ENCODE results near the gene KAZN. TPM values are rescaled to one million over a fixed set of nuclear protein-coding genes. Genes with fewer than 3 reads are reported as not detected.
A peak's percentile ranks its signal among the peaks of the same experiment; 100 is the strongest.

The KAZN gene
- polyA plus RNA-seq, 1 of the 3 experiments (the other 2 are of a cell fraction), result 6.8 TPM

DNA sequence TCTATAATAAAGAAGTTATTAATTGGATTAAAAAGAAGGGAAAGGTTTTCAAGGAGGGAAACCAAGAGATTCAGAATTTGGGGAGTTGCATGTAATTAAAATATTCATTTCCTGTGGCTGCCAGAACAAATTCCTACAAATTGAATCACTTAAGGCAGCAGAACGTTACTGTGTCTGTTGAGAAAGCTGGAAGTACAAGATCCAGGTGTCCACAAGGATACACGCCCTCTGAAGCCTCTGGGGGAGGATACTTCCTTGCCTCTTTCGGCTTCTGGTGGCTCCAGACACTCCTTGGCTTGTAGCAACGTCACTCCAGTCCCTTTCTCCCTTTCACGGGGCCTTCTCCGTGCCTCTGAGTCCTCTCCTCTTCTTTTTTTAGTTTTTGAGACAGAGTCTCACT, 67.9 kb downstream of the KAZN start:
- no peaks in the 10 kb centered on the region for H3K79me2 ChIP-seq (ENCODE audit: insufficient read depth)
- no peak for TF ChIP-seq SMC3 (IDR thresholded peaks at IDR 0.05; ENCODE audit: low read depth, low read length)
- TF ChIP-seq RFX5 (IDR thresholded peaks at IDR 0.05; ENCODE audit: low read length), result no peak
- TF ChIP-seq NRF1 (IDR thresholded peaks at IDR 0.05; ENCODE audit: low read depth, low read length), result no peak
- TF ChIP-seq FOSL2 (IDR thresholded peaks at IDR 0.05; ENCODE audit: borderline replicate concordance, low read depth), result no peak
- TF ChIP-seq, protein P1, sequence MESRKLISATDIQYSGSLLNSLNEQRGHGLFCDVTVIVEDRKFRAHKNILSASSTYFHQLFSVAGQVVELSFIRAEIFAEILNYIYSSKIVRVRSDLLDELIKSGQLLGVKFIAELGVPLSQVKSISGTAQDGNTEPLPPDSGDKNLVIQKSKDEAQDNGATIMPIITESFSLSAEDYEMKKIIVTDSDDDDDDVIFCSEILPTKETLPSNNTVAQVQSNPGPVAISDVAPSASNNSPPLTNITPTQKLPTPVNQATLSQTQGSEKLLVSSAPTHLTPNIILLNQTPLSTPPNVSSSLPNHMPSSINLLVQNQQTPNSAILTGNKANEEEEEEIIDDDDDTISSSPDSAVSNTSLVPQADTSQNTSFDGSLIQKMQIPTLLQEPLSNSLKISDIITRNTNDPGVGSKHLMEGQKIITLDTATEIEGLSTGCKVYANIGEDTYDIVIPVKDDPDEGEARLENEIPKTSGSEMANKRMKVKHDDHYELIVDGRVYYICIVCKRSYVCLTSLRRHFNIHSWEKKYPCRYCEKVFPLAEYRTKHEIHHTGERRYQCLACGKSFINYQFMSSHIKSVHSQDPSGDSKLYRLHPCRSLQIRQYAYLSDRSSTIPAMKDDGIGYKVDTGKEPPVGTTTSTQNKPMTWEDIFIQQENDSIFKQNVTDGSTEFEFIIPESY (IDR thresholded peaks at IDR 0.05; ENCODE audit: borderline replicate concordance, low read depth), result no peak
- TF ChIP-seq ELF1 (IDR thresholded peaks at IDR 0.05), result no peak
- TF ChIP-seq POLR2AphosphoS5 (IDR thresholded peaks at IDR 0.05; ENCODE audit: low read depth, low read length), result no peak
- no peak for TF ChIP-seq SIN3A (IDR thresholded peaks at IDR 0.05; ENCODE audit: borderline replicate concordance, low read depth, low read length)
- TF ChIP-seq, protein P2, sequence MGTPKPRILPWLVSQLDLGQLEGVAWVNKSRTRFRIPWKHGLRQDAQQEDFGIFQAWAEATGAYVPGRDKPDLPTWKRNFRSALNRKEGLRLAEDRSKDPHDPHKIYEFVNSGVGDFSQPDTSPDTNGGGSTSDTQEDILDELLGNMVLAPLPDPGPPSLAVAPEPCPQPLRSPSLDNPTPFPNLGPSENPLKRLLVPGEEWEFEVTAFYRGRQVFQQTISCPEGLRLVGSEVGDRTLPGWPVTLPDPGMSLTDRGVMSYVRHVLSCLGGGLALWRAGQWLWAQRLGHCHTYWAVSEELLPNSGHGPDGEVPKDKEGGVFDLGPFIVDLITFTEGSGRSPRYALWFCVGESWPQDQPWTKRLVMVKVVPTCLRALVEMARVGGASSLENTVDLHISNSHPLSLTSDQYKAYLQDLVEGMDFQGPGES (IDR thresholded peaks at IDR 0.05; ENCODE audit: low read depth, low read length), result no peak
- TF ChIP-seq FOXM1 (IDR thresholded peaks at IDR 0.05; ENCODE audit: low read depth), result no peak
- no peak for TF ChIP-seq TAF1 (IDR thresholded peaks at IDR 0.05; ENCODE audit: borderline replicate concordance, low read depth, low read length)
- peaks cover 0 to 8% of the 10 kb centered on the region in 2 experiments; a peak in 2 of 4 replicates for H3K4me1 ChIP-seq (ENCODE audit: control insufficient read depth in 1 of 2, insufficient read depth in 2 of 2, low read depth in 1 of 2, low read length in 1 of 2)
- ChIA-PET CTCF (interaction anchor here (0.7 kb wide), 1 partner anchor 21 kb away, joined by 3 read pairs; no protein-coding TSS in a partner anchor), POLR2A (no interaction called here)
- 10% methylated on average over 5 of the region's 6 CpGs for WGBS (ENCODE audit: low lambda C conversion rate)
- H3K4me2 ChIP-seq, result no peak overlapping the region
- no peaks in the 10 kb centered on the region for H3K36me3 ChIP-seq (replicated peaks in 1 of 2; ENCODE audit: control insufficient read depth in 1 of 2, insufficient read depth in 2 of 2, low read length in 1 of 2)
- no peaks in the 10 kb centered on the region for H3K9me3 ChIP-seq
- H3K27ac ChIP-seq (ENCODE audit: low read depth in 2 of 2, low read length in 1 of 2), result no peak overlapping the region
- H3K9ac ChIP-seq, result no peak overlapping the region
- DNase-seq, result no peak
- no peaks in the 10 kb centered on the region for H3K27me3 ChIP-seq (ENCODE audit: insufficient read depth)
- no peaks in the 10 kb centered on the region for H3F3A ChIP-seq (replicated peaks; ENCODE audit: insufficient read depth)
- no peak overlapping the region for H2AFZ ChIP-seq (ENCODE audit: low read depth)
- no peak overlapping the region for H3K4me3 ChIP-seq (ENCODE audit: low read depth in 2 of 2, low read length in 1 of 2)
- no peaks in the 10 kb centered on the region for H4K20me1 ChIP-seq (ENCODE audit: insufficient read depth)
- no peaks in the 10 kb centered on the region for H3K9me2 ChIP-seq

DNA sequence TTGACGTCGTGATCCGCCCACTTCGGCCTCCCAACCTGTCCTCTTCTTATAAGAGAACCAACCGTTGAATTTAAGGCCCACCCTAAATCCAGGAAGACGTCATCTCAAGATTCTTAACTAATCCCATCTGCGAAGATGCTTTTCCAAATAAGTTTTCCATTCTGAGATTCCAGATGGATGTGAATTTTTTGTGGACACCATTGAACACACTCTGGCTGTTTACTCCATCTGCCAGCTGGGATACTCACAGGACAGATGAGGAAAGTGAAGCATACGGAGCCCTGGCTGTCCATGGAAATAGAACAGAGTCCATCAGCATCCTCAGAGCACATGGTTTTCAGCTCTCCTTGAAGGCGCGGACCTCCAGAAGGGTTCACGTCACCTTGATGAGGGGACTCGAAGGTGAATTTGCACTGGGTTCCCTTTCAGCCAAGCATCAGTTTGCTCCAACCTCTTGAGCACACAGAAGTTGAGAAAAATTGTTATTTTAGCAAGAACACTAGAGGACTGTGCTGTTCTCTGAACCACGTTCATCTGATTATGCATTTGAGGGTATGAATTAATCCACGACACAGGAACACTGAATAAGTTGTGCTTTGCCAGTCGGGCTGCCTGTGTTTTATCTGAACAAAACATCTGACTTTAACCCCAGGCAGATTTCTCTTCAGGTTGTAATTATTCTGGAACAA, 68.6 kb downstream of the KAZN start:
- no peaks in the 10 kb centered on the region for H4K20me1 ChIP-seq (ENCODE audit: insufficient read depth)
- peak overlapping the region in 1 of 2 experiments; percentile 22; a peak in 1 of 4 replicates for H3K27ac ChIP-seq (ENCODE audit: low read depth in 2 of 2, low read length in 1 of 2)
- H3K4me2 ChIP-seq, result no peak overlapping the region
- DNase-seq, result no peak
- H3K4me3 ChIP-seq (ENCODE audit: low read depth in 2 of 2, low read length in 1 of 2), result no peak overlapping the region
- H3K36me3 ChIP-seq (replicated peaks in 1 of 2; ENCODE audit: control insufficient read depth in 1 of 2, insufficient read depth in 2 of 2, low read length in 1 of 2), result no peaks in the 10 kb centered on the region
- H3F3A ChIP-seq (replicated peaks; ENCODE audit: insufficient read depth), result no peaks in the 10 kb centered on the region
- H3K27me3 ChIP-seq (ENCODE audit: insufficient read depth), result no peaks in the 10 kb centered on the region
- ChIA-PET POLR2A (interaction anchor here (0.6 kb wide), 1 partner anchor 30 kb away, joined by 3 read pairs; no protein-coding TSS in a partner anchor), CTCF (no interaction called here)
- no peaks in the 10 kb centered on the region for H3K9me3 ChIP-seq
- no peak overlapping the region for H3K9ac ChIP-seq
- H3K4me1 ChIP-seq (ENCODE audit: control insufficient read depth in 1 of 2, insufficient read depth in 2 of 2, low read depth in 1 of 2, low read length in 1 of 2), result peaks cover 0 to 7% of the 10 kb centered on the region in 2 experiments; a peak in 2 of 4 replicates
- TF ChIP-seq JUND (IDR thresholded peaks at IDR 0.05) (no peak), TCF12 (IDR thresholded peaks at IDR 0.05) (no peak), GATA2 (CRISPR knock-in tag; IDR thresholded peaks at IDR 0.05) (0 out of 2 replicates have a peak, but pooled peaks have one; percentile 8), EZH2phosphoT487 (IDR thresholded peaks at IDR 0.05; ENCODE audit: borderline replicate concordance, low read depth) (no peak)
- TF ChIP-seq, protein P3, sequence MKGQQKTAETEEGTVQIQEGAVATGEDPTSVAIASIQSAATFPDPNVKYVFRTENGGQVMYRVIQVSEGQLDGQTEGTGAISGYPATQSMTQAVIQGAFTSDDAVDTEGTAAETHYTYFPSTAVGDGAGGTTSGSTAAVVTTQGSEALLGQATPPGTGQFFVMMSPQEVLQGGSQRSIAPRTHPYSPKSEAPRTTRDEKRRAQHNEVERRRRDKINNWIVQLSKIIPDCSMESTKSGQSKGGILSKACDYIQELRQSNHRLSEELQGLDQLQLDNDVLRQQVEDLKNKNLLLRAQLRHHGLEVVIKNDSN (IDR thresholded peaks at IDR 0.05; ENCODE audit: borderline replicate concordance, low read depth), result no peak
- 39% methylated on average over 15 of the region's 15 CpGs for WGBS (ENCODE audit: low lambda C conversion rate)
- H3K79me2 ChIP-seq (ENCODE audit: insufficient read depth), result no peaks in the 10 kb centered on the region
- no peaks in the 10 kb centered on the region for H3K9me2 ChIP-seq
- H2AFZ ChIP-seq (ENCODE audit: low read depth), result no peak overlapping the region
